Measurements from ENCODE around the gene TMEM128.

TMEM128 gene, protein sequence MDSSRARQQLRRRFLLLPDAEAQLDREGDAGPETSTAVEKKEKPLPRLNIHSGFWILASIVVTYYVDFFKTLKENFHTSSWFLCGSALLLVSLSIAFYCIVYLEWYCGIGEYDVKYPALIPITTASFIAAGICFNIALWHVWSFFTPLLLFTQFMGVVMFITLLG

GRCh38 chr4:4248029-4248884 lies at the start of gene TMEM128:
Gene TMEM128 (minus strand): TSS chr4:4248223. CDS start chr4:4248202, 21 bp downstream.
- H3K4me1 ChIP-seq (ENCODE audit: control insufficient read depth, insufficient read depth, low read length), result peaks cover 17% of the 10 kb centered on the region
- H3K27me3 ChIP-seq (ENCODE audit: control insufficient read depth in 1 of 2, insufficient read depth in 2 of 2, low read length in 2 of 2), result no peaks in the 10 kb centered on the region
- peaks cover 18 to 23% of the 10 kb centered on the region in 2 donors for H3K36me3 ChIP-seq (ENCODE audit: control insufficient read depth in 2 of 2, insufficient read depth in 2 of 2, low read length in 2 of 2)
- H3K9ac ChIP-seq (ENCODE audit: low read length in 2 of 2), result peak within 1 kb of the TSS; percentile 88 to 97
- H3K27ac ChIP-seq (ENCODE audit: low read length), result peak within 1 kb of the TSS; percentile 97
- H3K4me3 ChIP-seq (ENCODE audit: low read length in 2 of 2), result peak within 1 kb of the TSS; percentile 94 to 100
- H3K9me3 ChIP-seq (ENCODE audit: control insufficient read depth in 2 of 2, low read length in 2 of 2), result no peaks in the 10 kb centered on the region

GRCh38 chr4:4296283-4296846 lies 48.3 kb upstream of the TMEM128 start:
- Histone ChIP-seq H3K4me1 (ENCODE audit: control insufficient read depth, insufficient read depth, low read length) (no peaks in the 10 kb centered on the region), H3K27me3 (ENCODE audit: control insufficient read depth in 1 of 2, insufficient read depth in 2 of 2, low read length in 2 of 2) (no peaks in the 10 kb centered on the region), H3K4me3 (ENCODE audit: low read length in 2 of 2) (no peak overlapping the region), H3K9me3 (ENCODE audit: control insufficient read depth in 2 of 2, low read length in 2 of 2) (no peaks in the 10 kb centered on the region), H3K9ac (ENCODE audit: low read length in 2 of 2) (no peak overlapping the region), H3K27ac (ENCODE audit: low read length) (no peak overlapping the region), H3K36me3 (ENCODE audit: control insufficient read depth in 2 of 2, insufficient read depth in 2 of 2, low read length in 2 of 2) (peaks cover 7 to 15% of the 10 kb centered on the region in 2 donors)

DNA sequence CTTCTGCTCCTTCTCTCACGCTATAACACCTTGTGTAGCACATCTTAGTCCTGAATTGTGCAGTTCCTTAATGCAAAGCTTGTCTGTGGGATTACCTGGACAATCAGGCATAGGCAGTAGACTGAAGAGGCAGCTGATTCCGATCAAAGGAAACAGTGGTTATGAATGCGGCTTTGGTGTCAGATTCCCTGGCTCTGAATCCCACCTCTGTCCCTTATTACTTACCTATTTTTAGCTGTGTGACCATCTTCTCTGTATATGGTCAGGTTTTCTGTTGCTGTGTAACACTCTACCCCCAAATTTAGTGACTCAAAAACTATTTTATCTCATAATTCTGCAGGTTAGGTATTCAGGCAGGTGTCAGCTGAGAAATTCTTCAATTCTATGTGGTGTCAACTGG lies 45.3 kb upstream of the TMEM128 start:
- Histone ChIP-seq H3K9me3 (ENCODE audit: control insufficient read depth in 2 of 2, low read length in 2 of 2) (no peaks in the 10 kb centered on the region), H3K36me3 (ENCODE audit: control insufficient read depth in 2 of 2, insufficient read depth in 2 of 2, low read length in 2 of 2) (no peaks in the 10 kb centered on the region), H3K4me3 (ENCODE audit: low read length in 2 of 2) (no peak overlapping the region), H3K4me1 (ENCODE audit: control insufficient read depth, insufficient read depth, low read length) (peaks cover 20% of the 10 kb centered on the region), H3K27ac (ENCODE audit: low read length) (no peak overlapping the region), H3K9ac (ENCODE audit: low read length in 2 of 2) (no peak overlapping the region), H3K27me3 (ENCODE audit: control insufficient read depth in 1 of 2, insufficient read depth in 2 of 2, low read length in 2 of 2) (no peaks in the 10 kb centered on the region)

GRCh38 chr4:4289941-4290850 lies 42.2 kb upstream of the TMEM128 start, which contains the start of the genes LYAR and ZBTB49:
Gene LYAR (minus strand): TSS chr4:4290154. CDS start chr4:4283742, 6,412 bp downstream.
Gene ZBTB49 (plus strand): TSS chr4:4290251. CDS start chr4:4299946, 9,695 bp downstream.
- no peaks in the 10 kb centered on the region for H3K9me3 ChIP-seq (ENCODE audit: control insufficient read depth in 2 of 2, low read length in 2 of 2)
- peaks cover 20% of the 10 kb centered on the region for H3K4me1 ChIP-seq (ENCODE audit: control insufficient read depth, insufficient read depth, low read length)
- H3K4me3 ChIP-seq (ENCODE audit: low read length in 2 of 2), result peak within 1 kb of the TSS; percentile 86 to 95
- no peaks in the 10 kb centered on the region for H3K27me3 ChIP-seq (ENCODE audit: control insufficient read depth in 1 of 2, insufficient read depth in 2 of 2, low read length in 2 of 2)
- peaks cover 5 to 6% of the 10 kb centered on the region in 2 donors for H3K36me3 ChIP-seq (ENCODE audit: control insufficient read depth in 2 of 2, insufficient read depth in 2 of 2, low read length in 2 of 2)
- H3K9ac ChIP-seq (ENCODE audit: low read length in 2 of 2), result peak within 1 kb of the TSS; percentile 70 to 89
- H3K27ac ChIP-seq (ENCODE audit: low read length), result peak within 1 kb of the TSS; percentile 62

DNA sequence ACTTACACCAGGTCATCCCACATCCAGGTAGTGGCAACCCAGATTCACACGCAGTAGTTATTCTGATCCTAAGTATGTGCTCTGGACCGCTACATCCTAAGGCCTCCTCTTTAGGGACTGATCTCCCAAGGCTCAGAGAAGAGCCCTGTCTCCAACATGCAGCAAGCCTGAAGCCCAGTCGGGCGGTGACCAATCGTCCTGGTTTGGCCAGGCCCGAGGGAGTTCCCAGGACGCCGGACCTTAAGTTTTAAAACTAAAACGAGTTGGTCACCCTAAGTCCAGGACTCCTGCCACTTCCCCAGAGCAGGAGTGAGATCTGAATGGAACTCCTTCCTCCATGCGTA lies 41.5 kb upstream of the TMEM128 start:
- Histone ChIP-seq H3K9ac (ENCODE audit: low read length in 2 of 2) (peak overlapping the region; percentile 70 to 85), H3K4me1 (ENCODE audit: control insufficient read depth, insufficient read depth, low read length) (peaks cover 20% of the 10 kb centered on the region), H3K4me3 (ENCODE audit: low read length in 2 of 2) (peak overlapping the region; percentile 86 to 95), H3K27ac (ENCODE audit: low read length) (peak overlapping the region; percentile 62), H3K9me3 (ENCODE audit: control insufficient read depth in 2 of 2, low read length in 2 of 2) (no peaks in the 10 kb centered on the region), H3K27me3 (ENCODE audit: control insufficient read depth in 1 of 2, insufficient read depth in 2 of 2, low read length in 2 of 2) (no peaks in the 10 kb centered on the region), H3K36me3 (ENCODE audit: control insufficient read depth in 2 of 2, insufficient read depth in 2 of 2, low read length in 2 of 2) (peaks cover 6 to 9% of the 10 kb centered on the region in 2 donors)

DNA sequence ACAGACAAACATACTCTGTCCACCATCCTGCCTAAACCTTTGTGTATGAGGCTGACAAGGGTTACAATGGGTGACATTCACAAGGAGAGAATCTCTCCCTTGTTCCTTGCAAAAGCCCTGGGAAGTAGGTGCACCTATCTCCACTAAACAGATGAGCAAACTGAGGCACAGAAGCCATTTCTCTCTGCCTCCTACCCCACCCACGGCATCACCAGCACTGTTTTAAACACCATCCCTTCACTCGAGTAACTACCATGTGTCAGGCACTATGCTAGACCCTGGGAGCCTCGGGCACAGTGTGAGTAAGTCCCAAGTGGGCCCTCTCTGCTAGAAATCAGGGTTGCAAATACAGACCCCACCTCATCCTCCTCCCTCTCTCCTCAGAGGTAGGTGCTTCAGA lies 41.0 kb upstream of the TMEM128 start:
- H3K4me1 ChIP-seq (ENCODE audit: control insufficient read depth, insufficient read depth, low read length), result peaks cover 20% of the 10 kb centered on the region
- peak overlapping the region; percentile 70 to 85 for H3K9ac ChIP-seq (ENCODE audit: low read length in 2 of 2)
- H3K36me3 ChIP-seq (ENCODE audit: control insufficient read depth in 2 of 2, insufficient read depth in 2 of 2, low read length in 2 of 2), result peaks cover 6 to 9% of the 10 kb centered on the region in 2 donors
- H3K27me3 ChIP-seq (ENCODE audit: control insufficient read depth in 1 of 2, insufficient read depth in 2 of 2, low read length in 2 of 2), result no peaks in the 10 kb centered on the region
- no peaks in the 10 kb centered on the region for H3K9me3 ChIP-seq (ENCODE audit: control insufficient read depth in 2 of 2, low read length in 2 of 2)
- peak overlapping the region; percentile 86 to 95 for H3K4me3 ChIP-seq (ENCODE audit: low read length in 2 of 2)
- no peak overlapping the region for H3K27ac ChIP-seq (ENCODE audit: low read length)

- no peaks in the 10 kb centered on the region for H3K27me3 ChIP-seq (ENCODE audit: control insufficient read depth in 1 of 2, insufficient read depth in 2 of 2, low read length in 2 of 2)
- no peak overlapping the region for H3K9ac ChIP-seq (ENCODE audit: low read length in 2 of 2)
- peaks cover 6 to 11% of the 10 kb centered on the region in 2 donors for H3K36me3 ChIP-seq (ENCODE audit: control insufficient read depth in 2 of 2, insufficient read depth in 2 of 2, low read length in 2 of 2)
Observed at GRCh38 chr4:4288098-4288497, 40.1 kb upstream of the TMEM128 start.

DNA sequence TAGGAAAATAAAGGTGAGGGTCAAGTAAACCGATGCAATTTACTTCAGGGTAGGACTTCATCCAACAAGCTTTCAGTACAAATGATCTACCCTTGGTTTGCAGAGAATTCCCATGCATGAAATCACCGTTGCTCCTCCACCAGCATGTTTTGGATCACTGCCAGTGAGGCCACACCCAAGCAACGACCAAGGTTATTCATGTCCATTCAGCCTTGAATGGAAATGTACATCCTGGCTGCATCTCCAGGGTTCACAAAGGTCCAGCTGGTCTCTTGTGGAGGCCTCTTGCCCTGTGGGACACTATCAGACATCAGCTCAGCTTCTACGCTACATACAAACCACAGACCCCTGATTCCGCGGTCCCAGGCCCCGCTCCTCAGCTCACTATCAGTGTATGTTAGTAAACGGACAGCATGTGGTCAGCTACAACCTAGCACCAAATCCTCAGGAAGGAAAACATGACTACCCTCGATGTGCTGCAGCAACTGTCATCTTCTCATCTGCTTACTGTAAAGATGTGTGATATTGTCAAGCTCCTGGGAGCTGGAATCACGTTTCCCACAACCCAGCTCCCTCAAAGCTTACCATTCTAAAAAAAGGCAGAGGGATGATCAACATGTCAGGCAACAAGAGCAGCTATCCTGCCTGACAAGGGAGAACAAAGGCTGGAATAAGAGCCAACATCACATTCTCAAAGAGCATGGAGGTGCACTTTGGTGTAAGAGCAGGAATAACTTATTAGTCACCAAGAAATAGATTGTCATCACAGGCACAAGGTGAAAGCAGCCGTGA lies 37.0 kb upstream of the TMEM128 start:
- Histone ChIP-seq H3K9me3 (ENCODE audit: control insufficient read depth in 2 of 2, low read length in 2 of 2) (no peaks in the 10 kb centered on the region), H3K4me3 (ENCODE audit: low read length in 2 of 2) (no peak overlapping the region), H3K36me3 (ENCODE audit: control insufficient read depth in 2 of 2, insufficient read depth in 2 of 2, low read length in 2 of 2) (peaks cover 13 to 29% of the 10 kb centered on the region in 2 donors), H3K27me3 (ENCODE audit: control insufficient read depth in 1 of 2, insufficient read depth in 2 of 2, low read length in 2 of 2) (no peaks in the 10 kb centered on the region), H3K4me1 (ENCODE audit: control insufficient read depth, insufficient read depth, low read length) (peaks cover 11% of the 10 kb centered on the region), H3K27ac (ENCODE audit: low read length) (no peak overlapping the region), H3K9ac (ENCODE audit: low read length in 2 of 2) (no peak overlapping the region)

More at GRCh38 chr4:4288098-4288497, 40.1 kb upstream of the TMEM128 start:
- H3K4me3 ChIP-seq (ENCODE audit: low read length in 2 of 2), result no peak overlapping the region
- H3K27ac ChIP-seq (ENCODE audit: low read length), result no peak overlapping the region
- H3K9me3 ChIP-seq (ENCODE audit: control insufficient read depth in 2 of 2, low read length in 2 of 2), result no peaks in the 10 kb centered on the region
- H3K4me1 ChIP-seq (ENCODE audit: control insufficient read depth, insufficient read depth, low read length), result peaks cover 20% of the 10 kb centered on the region

DNA sequence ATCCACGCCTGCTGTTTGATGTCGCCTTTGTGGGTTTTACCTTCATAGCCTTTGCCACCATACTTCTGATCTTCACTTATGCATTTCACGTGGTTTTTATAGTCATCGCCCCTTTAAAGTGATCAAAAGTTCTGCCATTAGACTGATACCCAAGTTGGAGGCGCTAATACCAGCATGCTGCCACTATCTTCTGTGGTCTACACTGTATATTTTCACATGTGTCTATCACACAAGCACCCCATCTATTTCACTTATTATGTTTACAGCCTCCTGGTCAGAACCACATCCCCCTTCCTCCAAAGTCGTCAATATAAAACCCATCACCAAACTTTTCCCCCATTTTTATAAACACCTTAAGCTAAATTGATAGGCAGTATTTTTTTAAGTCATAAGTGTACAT lies 33.8 kb upstream of the TMEM128 start:
- no peak overlapping the region for H3K9ac ChIP-seq (ENCODE audit: low read length in 2 of 2)
- H3K27ac ChIP-seq (ENCODE audit: low read length), result no peak overlapping the region
- no peaks in the 10 kb centered on the region for H3K4me1 ChIP-seq (ENCODE audit: control insufficient read depth, insufficient read depth, low read length)
- no peak overlapping the region for H3K4me3 ChIP-seq (ENCODE audit: low read length in 2 of 2)
- H3K36me3 ChIP-seq (ENCODE audit: control insufficient read depth in 2 of 2, insufficient read depth in 2 of 2, low read length in 2 of 2), result peaks cover 33 to 39% of the 10 kb centered on the region in 2 donors
- no peaks in the 10 kb centered on the region for H3K9me3 ChIP-seq (ENCODE audit: control insufficient read depth in 2 of 2, low read length in 2 of 2)
- H3K27me3 ChIP-seq (ENCODE audit: control insufficient read depth in 1 of 2, insufficient read depth in 2 of 2, low read length in 2 of 2), result no peaks in the 10 kb centered on the region

All from stomach smooth muscle (tissue), 2 donors.